ENCODE data around the gene ADCY2.

DNA sequence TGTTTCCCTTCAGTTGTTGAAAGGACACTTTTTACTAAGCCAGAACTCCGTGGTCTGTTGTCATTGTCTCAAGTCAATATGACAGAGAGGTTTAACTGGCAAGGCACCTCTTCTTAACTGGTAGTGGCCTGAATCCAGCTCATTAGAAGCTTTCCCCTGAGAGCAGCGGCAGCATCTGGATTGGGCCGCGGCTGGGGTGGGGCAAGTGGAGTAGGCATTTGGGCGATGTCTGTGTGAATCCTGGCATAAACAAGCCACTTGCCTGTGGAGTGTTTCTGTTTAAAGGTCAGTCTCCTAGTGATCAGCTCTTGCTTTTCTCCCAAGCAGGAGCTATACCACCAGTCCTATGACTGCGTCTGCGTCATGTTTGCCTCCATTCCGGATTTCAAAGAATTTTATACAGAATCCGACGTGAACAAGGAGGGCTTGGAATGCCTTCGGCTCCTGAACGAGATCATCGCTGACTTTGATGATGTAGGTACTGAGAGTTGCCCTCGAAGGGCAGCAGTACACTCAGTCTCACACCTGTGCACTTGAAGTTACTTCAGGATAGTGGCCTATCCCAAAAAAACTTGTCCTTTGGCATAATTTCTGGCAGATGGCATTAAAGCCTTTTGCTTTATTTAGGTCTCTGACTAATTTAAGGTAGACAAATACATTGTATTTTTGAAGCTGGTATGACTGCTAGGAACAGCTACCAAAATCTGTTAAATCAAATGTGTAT lies 406.1 kb downstream of the ADCY2 start:
- no peak for TF ChIP-seq CTCF (IDR thresholded peaks at IDR 0.05)
- no peak for TF ChIP-seq POLR2A (IDR thresholded peaks at IDR 0.05)
